ENCODE data around the gene HMCES. TPM values are rescaled to one million over a fixed set of nuclear protein-coding genes. Genes with fewer than 3 reads are reported as not detected.

Gene HMCES
- total RNA-seq (2014; rRNA removed; shearing (Covaris generic)): 38.2 and 38.3 TPM in 2 replicates

GRCh38 chr3:129278439-129278965 is at the start of gene HMCES:
Gene HMCES (plus strand): TSS chr3:129278870. CDS start chr3:129279733, 863 bp downstream.
- peak; percentile 87 for DNase-seq (ENCODE audit: low read depth)

GRCh38 chr3:129228891-129229585 is 49.6 kb upstream of the HMCES start:
- DNase-seq (ENCODE audit: low read depth): peak; percentile 91

GRCh38 chr3:129230311-129231019 is 48.2 kb upstream of the HMCES start:
- peak; percentile 94 for DNase-seq (ENCODE audit: low read depth)

GRCh38 chr3:129231331-129232119 is 47.1 kb upstream of the HMCES start:
- peak; percentile 54 for DNase-seq (ENCODE audit: low read depth)

GRCh38 chr3:129233538-129233937 is 45.1 kb upstream of the HMCES start:
- DNase-seq (ENCODE audit: low read depth): no peak

- no peak for DNase-seq (ENCODE audit: low read depth)
Measured at GRCh38 chr3:129234441-129234840, 44.2 kb upstream of the HMCES start.

GRCh38 chr3:129235344-129235917 is 43.2 kb upstream of the HMCES start:
- no peak for DNase-seq (ENCODE audit: low read depth)

GRCh38 chr3:129238945-129239705 is 39.5 kb upstream of the HMCES start:
- DNase-seq (ENCODE audit: low read depth): peak; percentile 50

- no peak for DNase-seq (ENCODE audit: low read depth)
Measured at GRCh38 chr3:129239991-129240390, 38.7 kb upstream of the HMCES start.

- peak; percentile 46 for DNase-seq (ENCODE audit: low read depth)
Measured at GRCh38 chr3:129240436-129240835, 38.2 kb upstream of the HMCES start.

GRCh38 chr3:129245141-129245540 is 33.5 kb upstream of the HMCES start:
- DNase-seq (ENCODE audit: low read depth): no peak

GRCh38 chr3:129245641-129246306 is 32.9 kb upstream of the HMCES start:
- peak; percentile 88 for DNase-seq (ENCODE audit: low read depth)

- DNase-seq (ENCODE audit: low read depth): no peak
Measured at GRCh38 chr3:129246636-129247035, 32.0 kb upstream of the HMCES start.

- peak; percentile 54 for DNase-seq (ENCODE audit: low read depth)
Measured at GRCh38 chr3:129248286-129248979, 30.2 kb upstream of the HMCES start.

- peak; percentile 87 for DNase-seq (ENCODE audit: low read depth)
Measured at GRCh38 chr3:129249284-129250065, 29.2 kb upstream of the HMCES start, which contains the start of gene COPG1. Gene COPG1 (plus strand): TSS chr3:129249606. CDS start chr3:129249710, 104 bp downstream.

GRCh38 chr3:129252748-129253147 is 25.9 kb upstream of the HMCES start:
- no peak for DNase-seq (ENCODE audit: low read depth)

- no peak for DNase-seq (ENCODE audit: low read depth)
Measured at GRCh38 chr3:129254536-129255230, 24.0 kb upstream of the HMCES start.

- DNase-seq (ENCODE audit: low read depth): no peak
Measured at GRCh38 chr3:129256270-129256669, 22.4 kb upstream of the HMCES start.
